ENCODE data around the gene TMEM250.

- peak in 1 of 2 donors; percentile 31 for TF ChIP-seq POLR2A (IDR thresholded peaks at IDR 0.05)
- no peak for TF ChIP-seq CTCF (IDR thresholded peaks at IDR 0.05)
Observed at GRCh38 chr9:136085815-136086212, 32.9 kb downstream of the TMEM250 start.

All from sigmoid colon (tissue), 3 donors.